Erythroblast (primary cell): Measurements from ENCODE around the gene PLCB4.

Experiments used
- GATA1 ChIP-seq: IDR thresholded peaks from 2 replicates; pipeline ENCODE4 v1.6.1; 2011; ENCODE audit warnings: low read depth, mild to moderate bottlenecking, control low read depth, low read length, moderate library complexity
- POLR2A ChIP-seq: IDR thresholded peaks from 2 replicates; pipeline ENCODE4 v1.6.1; 2011; ENCODE audit warnings: mild to moderate bottlenecking, low read length

GRCh38 chr20:9180481-9181257 is 111.8 kb downstream of the PLCB4 start:
- no peak for TF ChIP-seq POLR2A
- no peak for TF ChIP-seq GATA1
